HG02870 (cell line): Measurements from ENCODE around the gene B3GAT3.
"Not testable (repeated sequence)": the region's sequence is repeated elsewhere in the genome, so short reads cannot be mapped to it uniquely, and the experiment has no call there.

Experiments used
- ATAC-seq: cut with Tn5 transposase; IDR thresholded peaks from one replicate; pipeline ENCODE4 v1.9.1; 2021; ENCODE audit warnings: mild to moderate bottlenecking, moderate library complexity; ENCODE audit not compliant: unreplicated experiment

B3GAT3 gene

DNA sequence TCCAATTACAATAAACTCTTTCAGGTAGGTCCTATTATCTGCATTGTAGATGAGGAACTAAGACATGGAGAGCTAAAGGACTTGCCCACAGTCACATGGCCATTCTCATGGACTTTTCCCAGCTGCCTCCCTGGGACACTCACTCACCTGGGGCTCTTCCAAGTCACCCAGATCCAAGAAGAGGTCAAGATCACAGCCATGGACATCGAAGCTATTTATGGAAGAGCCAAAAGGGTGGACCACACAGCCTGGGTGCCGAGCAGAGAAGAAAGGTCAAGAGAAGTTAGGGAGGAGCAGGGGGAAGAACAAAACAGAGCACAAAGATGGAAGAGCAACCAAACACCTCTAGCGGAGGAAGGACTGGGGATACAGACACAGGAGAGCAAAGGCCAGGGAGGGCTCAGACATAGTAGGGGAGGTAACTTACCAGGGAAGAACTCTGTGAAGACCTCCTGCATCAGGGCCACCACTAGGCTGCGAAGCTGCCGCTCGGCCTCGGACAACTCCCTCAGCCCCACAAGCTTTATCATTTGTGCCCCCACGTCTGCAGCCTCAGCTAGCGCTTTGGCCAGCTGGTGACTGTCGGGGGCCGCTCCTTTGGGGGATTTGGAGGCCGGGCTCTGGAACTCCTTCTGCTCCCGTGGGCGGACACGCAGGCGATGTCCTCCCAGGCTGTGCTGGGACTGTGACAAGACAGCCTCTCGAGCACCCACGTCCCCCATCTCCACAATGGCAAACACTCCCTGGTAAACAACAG, 40.6 kb downstream of the B3GAT3 start:
- ATAC-seq, result no peak

DNA sequence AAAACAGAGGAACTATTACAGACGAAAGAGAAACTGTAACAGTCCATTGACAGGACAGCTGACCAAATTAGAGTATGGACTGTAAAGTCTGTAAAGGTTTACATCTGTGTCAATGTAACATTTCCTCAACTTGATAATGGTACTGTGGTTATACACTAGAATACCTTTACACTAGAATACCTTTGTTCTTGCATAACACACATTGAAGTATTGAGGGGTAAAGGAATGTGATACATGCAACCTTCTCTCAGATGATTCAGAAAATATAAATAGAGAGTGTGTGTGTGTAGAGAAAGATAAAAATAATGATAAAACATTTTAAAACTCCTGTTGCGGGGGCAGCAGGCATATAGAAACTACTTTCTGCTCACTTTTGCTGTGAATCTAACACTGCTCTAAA, 42.5 kb downstream of the B3GAT3 start:
- no peak for ATAC-seq

DNA sequence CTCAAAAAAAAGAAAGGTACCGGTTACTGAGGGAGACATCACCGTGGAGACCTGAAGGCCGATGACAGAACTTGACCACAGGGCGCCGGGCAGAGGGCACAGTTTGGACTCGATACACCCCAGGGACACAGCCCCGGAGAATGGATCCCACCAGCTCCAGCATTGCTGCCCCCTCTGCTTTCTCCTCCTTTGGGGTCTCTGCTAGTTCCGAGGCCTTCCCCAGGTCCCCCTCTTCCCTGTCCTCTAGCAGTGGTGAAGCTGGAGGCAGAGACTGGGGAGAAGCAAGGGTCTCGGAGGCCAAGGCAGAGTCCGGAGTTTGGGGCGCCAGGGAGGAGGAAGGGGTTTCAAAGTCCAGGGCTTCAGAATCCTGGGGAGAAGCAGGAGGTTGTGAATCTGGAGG, 43.2 kb downstream of the B3GAT3 start:
- no peak for ATAC-seq

DNA sequence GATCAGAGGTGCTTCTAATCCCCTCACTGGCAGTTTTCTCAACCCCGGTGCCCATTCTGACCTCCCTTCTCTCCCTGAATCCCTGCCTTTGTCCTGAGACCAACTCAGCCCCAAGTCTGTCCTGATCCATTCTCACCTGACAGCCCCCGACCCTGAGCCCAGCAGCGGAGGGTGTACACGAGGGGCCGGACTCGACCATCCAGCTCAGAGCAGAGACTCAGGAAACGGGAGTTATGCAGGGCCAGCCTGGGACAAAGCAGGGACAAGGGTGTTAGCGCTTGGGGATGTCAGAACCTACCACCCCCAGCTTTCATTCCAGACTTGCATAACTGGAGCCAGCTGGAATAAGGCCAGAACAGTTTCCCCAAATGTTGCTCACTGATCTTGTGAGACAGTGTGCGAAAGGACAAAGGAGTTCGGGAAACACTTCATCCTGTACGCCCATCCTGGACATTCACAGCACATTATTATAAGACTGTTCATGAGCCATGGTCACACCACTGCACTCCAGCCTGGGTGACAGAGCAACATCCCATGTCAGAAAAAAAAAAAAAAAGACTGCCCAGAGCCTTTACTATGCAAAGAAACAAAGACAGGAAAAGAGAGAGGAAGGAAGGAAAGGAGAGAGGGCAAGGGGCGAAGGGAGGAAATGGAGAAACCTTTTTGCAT, 44.6 kb downstream of the B3GAT3 start:
- no peak for ATAC-seq

GRCh38 chr11:62575837-62576236, 45.9 kb downstream of the B3GAT3 start:
- no peak for ATAC-seq

DNA sequence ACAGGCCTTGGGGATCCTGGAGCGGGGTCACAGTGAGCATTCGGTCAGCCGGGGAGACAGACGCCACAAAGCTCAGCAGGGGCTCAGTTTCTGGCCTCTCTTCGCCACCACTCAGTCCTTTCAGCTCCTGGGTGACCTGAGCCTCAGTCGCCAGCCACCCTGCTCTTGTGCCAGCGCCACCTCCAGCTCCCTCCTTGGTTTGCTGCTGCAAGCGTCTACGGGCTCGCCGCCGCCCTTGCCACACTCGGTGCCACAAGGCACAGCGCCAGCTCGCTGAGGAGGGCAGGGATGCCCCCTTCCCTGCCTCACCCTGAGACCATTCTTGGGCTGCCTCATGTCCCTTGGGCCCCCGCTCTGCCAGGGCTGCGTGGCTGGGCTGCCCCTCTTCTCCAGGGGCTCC, 46.6 kb downstream of the B3GAT3 start:
- ATAC-seq, result no peak

DNA sequence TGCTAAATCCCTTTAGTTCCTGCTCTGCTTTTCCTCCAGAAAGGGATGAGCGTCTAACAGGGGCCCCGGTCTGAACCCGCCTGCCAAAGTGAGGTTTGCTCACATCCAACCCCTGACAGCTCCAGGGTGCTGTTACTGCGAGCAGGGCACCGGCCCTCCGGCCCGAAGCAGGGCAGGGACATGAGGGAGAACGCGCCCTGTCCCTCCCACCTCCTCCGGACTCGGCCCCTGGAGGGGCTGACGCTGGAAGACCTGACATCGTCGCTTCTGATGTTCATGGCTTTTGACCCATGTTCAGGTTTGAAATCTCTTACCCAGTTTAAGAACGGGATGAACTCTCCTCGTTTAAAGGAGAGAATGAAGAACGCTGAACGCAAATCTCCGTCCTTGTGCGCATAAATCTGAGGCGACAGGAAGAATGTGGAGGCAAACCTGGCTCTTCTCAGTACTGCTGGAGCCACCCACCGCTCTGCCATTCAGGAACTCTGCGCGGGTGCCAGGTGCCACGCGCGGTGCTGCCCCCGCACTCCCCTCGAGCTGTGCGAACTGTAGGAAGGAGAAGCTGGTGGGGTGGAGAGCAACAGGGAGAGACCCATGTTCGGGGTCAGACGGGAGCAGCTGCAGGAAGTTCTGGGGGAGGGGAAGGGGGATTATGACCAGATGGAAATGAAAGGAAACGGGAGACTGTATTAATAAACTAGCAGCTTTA, 47.3 kb downstream of the B3GAT3 start:
- ATAC-seq, result no peak

DNA sequence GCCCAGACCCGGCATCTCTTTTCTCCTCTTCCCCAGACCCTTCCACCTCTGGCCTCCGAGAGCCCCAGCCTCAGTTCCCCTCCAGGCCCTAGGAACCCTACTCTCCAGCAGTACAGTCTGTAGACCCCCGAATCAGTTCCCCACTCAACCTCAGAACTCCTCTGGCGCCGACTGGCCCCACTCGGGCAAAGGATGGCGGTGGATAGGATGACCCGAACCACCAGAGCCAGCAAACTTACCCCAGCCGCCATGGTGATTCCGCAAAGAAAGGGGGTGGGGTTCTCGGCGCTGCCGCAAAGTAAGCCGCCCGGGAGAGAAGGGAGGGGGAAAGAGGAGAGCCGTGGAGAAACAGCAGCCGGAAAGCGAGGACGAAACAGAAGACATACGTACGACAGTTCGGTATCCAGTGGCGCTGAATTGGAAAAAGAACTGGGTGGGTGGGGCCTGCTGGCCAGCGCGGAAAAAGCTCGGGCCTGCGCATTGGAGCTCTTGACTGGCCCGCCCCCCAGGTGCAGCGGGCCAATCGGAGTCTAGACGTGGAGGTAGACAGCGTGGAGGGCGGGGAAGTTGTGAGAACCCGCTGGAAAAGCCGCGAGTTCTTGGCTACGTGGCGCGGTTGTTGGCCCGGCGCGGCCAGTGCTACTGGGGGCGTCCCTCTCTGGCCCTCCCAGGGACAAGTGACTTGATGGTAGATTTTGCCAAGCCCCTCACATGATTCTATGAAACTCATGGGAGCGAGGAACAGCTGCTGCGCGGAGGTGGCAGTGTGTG, 48.0 kb downstream of the B3GAT3 start, which contains the start of gene EEF1G:
Gene EEF1G, minus strand, starts transcription at position 300 of the 771 bp plus-strand sequence. Its CDS starts 49 bp downstream, at position 251.
- peak; percentile 89 for ATAC-seq

GRCh38 chr11:62573006-62573591, 48.7 kb downstream of the B3GAT3 start:
- ATAC-seq, result no peak

DNA sequence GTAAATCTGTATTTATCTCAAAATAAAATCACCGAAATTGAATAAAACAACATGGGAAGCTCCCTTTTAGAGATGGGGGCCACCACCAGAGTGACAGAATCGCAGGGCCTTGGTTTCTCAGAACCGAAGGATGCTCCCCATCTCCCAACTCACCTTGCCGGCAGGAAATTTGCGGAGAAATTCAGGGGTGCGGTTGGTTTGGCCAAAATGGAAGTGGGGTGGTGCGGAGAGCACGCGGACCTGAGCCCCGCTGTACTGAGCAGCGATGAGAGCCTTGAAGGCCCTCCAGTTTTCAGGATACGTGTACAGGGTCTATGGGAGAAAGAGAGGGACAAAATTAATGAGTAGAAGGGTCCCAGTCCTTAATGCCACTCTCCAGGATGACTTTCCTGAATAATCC, 49.4 kb downstream of the B3GAT3 start:
- ATAC-seq, result no peak

GRCh38 chr11:62571493-62571892, 50.3 kb downstream of the B3GAT3 start:
- not testable (repeated sequence) for ATAC-seq

DNA sequence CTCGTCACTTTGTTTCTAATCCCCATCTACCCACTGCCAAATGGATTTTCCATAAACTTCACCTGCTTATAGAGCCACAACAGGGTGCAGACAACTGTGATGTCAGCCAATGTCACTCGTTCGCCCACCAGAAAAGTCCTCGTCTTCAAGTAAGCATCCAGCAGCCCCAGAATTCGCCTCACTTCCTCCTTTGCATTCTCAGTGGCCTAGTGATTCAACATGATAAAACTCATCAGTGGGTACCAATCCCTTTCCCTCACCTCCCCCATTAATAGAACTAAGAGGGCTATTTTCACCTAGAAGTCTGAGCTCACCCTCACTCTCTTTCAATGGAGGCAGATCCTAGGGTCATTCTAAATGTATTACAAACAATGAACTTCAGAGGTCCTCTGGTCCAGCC, 50.9 kb downstream of the B3GAT3 start:
- not testable (repeated sequence) for ATAC-seq

- no peak for ATAC-seq
Measured at GRCh38 chr11:62569611-62570010, 52.2 kb downstream of the B3GAT3 start.

DNA sequence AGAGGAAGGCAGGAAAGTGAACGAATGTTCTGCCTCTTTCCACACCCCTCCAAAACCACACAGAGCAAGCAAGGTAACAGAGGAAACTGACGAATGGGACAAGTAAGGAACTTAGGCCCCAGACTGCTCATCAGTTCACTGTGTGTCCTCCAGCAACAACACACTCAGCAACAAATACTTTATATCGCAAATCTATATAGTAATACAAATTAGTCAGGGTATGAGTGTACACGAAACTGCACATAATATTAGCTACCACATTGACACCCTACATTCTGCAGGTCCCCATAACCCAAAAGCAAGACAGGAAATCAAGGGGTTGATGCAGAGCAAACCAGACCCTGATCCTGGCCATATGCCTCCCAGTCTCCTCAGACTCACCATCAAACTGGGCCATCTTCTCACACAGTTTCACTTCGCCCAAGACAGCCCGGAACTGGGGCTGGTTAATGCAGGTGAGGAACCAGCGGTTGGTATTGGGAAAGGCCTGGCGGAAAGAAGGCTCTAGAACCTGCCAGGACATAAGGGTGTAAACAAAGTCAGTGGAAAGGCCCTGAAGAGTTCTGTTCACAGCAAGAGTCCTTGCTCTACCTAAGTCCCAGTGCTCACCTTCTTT, 54.7 kb downstream of the B3GAT3 start:
- ATAC-seq, result no peak

DNA sequence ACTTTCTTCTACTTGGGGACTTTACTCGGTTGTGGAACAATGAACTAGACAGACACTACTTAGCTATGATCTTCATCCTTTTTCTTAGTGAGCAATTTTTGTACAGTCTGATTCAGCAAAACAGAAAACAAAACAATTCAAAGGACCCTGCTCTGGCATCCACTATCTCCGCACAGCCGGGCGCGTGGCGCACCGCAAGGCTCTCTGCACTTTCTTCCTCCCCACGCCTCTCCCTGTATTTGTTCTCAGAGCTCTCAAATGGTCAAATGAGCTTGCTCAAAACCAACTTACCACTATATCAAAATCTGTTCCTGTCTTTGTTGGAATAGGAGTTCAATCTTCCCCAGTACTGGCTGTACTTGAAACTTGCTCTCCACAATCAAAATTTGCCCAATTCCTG, 55.5 kb downstream of the B3GAT3 start:
- no peak for ATAC-seq
